Muscle of back (tissue), 11 donors: Measurements from ENCODE around the gene CACNB4. TPM values are rescaled to one million over a fixed set of nuclear protein-coding genes. Genes with fewer than 3 reads are reported as not detected.

Experiments used
- DNase-seq, 3 donors: peaks; one replicate each; pipeline versions ENCODE4 v3.0.0 to v3.0.0-alpha.2; 2013
- polyA plus RNA-seq, 10 donors: library from polyadenylated mRNA; unstranded; fragments of 120-200 nt; gene quantifications; one replicate each; pipeline ENCODE4 v1.2.1, GENCODE V29; 2013; ENCODE audit not compliant: insufficient read length in 10 of 10

The CACNB4 gene
- polyA plus RNA-seq, 10 donors, result 3.9 to 8.0 (median 5.3) TPM

DNA sequence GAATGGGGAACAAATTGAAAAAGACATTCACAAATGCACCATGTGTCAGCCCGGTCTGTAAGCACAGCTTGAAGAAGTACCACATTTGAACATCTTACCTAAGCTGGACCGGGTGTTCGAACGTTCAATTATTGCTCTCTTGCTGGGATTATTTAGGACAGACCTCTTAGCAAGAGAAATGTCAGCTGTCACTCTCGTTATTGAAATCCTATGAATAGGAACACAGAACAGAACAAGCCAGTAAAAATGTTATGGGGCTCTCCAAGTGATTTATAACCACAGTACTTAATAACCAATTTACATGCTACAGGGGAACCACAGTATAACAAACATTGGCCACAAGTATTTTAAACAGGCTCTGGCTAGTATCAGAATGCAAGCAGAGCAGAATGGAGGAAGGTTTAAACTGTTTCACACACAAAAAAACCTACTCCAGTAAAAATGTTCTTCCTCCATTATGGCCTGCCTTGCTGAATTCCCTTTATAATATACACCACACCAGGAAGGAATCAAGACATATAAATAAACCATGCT, 238.2 kb downstream of the CACNB4 start:
- DNase-seq, result no peak

DNA sequence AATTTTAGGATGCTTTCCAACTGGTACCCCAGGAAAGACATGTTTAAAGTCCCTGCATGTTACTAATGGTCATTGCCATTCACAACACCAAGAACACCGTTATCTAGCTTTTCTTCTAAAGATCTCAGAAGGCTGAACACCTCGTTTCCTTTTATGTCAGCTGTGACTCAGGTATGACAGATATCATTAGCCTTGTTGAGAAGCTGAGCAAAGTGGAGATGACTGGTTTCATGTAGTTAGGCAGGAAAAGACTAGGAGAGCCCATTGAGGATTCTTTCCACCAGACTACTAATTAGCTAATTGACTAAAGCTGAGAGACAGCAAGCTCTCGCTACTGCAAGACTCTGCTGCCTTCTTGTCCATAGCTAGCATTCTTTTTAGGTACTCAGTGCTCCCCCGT, 238.6 kb downstream of the CACNB4 start:
- no peak for DNase-seq

DNA sequence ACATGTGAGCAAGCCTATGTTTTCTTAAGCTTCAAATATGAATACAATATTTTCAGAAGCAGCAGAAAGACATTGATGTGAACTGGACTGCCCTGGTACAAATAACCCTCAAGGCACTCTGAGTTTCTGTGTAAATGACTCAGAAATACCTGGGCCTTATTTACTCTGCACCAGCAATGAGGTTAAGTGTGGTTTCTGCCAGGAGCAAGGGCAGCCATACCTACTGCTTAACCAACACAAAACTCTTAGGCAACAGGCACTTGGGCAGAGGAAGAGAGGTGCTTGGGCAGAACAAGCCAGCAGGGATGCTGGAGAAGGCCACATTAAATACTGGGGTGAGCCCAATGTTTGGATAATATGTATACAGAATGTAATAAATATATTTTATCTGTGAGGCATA, 241.2 kb downstream of the CACNB4 start:
- DNase-seq, result no peak

DNA sequence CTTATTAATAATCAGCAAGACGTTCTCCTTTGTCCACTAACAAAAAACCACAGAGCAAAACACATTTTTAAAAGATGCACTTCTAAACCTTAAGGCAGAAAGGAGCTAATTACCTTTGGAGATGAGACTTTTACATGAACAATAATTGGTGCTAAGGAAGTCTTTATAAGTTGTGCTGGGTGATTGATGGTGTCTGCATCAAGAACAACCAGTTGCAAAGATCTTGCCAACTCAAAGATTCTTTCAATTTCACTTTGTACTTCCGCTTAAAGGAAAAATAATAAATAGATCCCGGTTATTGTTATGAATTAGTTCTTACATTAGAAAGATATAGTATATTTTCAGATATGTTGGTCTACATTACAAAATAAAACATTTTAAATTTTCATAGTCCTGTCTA, 243.7 kb downstream of the CACNB4 start:
- no peak for DNase-seq

DNA sequence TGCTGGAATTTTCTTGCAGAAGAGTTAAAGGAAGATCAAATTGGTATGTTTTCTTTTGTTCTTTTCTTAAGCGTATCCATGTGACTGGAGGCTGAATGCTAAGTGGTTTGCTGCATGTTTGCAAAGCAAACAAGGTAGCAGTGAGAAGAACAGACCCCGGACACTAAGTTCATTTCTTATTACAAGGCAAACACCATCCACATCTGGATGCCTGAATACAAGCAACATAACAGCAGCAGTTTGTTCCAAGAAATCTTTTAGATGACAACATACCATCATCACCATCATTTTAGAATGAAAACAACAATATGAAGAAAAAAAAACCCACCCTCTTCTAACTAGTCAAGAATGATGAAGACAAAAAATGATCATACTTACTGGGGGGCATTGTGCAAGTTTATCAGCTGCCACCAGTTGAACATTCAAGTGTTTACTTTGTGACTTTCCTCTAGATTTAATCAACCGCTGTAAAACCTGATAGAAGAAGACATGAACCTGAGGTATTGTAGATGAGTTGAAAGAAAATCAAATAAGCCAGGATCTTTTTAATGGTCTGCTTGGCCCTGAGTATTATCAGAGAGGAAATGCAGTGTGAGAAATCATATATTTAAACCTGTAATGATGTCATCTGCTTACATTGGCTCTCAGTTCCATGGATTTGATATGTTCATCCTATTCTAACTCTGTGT, 245.6 kb downstream of the CACNB4 start:
- no peak for DNase-seq

DNA sequence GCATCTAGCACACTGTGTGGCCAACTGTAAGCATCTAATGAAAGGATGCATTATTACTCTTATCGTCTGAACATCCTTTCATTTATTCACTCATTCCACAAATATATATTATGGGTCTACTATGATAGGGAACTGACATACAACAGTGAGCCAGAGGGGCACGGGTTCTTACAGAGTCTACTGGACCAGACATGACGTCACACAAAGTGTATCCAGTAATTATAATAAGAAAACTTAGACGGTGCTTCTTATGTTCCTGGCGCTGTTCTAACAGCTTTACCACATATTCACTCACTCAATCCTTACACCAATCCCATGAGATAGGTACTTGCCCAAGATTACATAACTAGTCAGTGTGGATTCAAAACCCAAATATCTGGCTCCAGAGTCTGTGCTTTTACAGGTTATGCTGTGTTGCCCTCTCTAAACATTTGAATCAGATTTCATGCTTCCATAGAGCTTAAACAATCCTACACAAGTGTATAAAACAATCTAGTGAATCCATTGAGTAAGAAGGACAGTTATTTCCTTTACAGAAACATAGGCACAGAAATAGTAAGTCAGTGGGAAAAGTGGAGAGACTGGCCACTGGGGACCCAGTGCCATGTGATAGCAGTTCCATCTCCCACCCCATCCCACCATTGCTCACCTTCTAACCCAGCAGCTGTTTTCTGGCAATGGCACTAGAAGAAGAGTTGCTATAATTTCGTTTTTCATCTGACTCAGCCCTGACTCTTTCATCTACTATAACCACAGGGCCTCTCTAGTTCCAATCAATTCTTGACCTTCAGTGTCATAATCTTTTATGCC, 246.4 kb downstream of the CACNB4 start:
- DNase-seq, result no peak

DNA sequence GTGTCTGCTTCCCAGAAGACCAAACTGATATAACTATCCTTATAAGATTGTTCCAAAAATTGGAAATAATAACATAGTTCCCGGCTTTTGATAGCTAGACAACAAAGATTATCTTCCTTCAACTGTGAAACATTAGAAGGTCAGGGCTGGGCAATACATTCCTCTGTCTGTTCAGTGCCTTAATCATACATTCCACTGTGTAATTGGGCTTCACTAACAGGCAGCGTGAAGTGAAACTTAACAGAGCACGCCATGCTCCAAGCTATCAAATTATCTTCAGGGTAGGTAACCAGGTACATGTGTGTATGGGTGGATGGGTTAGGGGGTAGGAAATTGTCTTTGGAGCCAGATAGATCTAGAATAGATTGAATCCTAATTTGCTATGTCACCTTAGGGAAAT, 247.1 kb downstream of the CACNB4 start:
- no peak for DNase-seq

DNA sequence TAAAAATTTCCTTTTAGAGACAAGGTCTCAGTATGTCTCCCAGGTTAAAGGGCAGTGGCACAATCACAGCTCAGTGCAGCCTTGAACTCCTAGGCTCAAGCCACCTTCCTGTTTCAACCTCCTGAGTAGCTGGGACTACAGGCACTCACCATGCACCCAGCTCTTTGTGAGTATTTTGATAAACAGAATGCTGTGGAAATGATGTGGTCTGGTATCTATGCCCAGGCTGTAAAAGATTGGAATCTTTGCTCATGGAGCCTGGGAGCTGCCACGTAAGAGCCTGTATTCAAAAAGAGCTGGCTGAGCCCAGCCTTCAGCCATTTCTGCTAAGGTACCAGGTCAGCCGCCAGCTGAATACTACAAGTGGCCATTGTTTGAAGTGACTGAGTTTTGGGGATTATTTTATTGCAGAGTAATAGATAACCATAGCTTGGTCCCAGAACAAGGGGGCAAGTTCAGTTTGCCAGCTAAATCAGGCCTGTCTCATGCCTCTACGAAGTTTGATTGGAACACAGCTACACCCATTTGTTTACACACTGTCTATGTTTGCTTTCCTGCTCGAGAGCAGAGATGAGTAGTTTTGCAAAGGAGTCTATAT, 249.3 kb downstream of the CACNB4 start:
- DNase-seq, result no peak

DNA sequence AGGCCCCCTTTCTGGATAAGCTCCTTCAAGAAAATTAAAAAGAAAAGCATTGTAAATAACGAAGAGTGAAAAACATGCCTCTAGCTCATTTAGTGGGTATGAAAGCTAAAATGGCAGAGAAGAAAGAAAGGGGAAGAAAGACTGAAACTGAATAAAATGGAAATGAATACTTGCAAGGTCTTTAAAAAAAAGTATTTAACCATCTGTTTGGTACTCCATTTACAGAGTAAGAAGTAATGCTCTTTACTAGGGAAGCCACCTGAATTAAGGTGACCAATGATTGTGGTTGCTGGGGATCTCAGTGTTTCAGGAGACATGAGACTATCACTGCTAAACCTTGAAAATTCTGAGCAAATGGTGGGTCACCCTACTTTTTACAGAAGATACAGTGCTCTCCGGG, 253.0 kb downstream of the CACNB4 start:
- DNase-seq, result no peak

DNA sequence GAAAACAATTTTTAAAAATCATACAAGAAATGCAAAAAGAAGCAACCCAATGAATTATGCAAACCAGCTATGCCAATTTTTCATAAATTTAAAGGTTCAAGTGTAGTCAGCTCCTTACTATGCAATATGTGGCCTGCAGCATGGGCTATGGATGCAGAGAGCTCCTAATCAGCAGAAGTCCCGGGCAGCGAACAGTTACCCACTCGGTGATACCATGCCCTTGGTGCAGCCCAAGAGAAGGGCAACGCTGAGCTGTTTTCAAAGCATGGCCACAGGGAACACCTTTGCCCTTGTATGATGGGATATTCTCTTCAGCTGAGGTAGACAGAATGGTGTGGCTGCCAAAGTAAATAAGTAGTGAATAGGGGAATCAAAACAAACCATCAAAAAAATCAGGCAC, 253.4 kb downstream of the CACNB4 start:
- DNase-seq, result no peak

DNA sequence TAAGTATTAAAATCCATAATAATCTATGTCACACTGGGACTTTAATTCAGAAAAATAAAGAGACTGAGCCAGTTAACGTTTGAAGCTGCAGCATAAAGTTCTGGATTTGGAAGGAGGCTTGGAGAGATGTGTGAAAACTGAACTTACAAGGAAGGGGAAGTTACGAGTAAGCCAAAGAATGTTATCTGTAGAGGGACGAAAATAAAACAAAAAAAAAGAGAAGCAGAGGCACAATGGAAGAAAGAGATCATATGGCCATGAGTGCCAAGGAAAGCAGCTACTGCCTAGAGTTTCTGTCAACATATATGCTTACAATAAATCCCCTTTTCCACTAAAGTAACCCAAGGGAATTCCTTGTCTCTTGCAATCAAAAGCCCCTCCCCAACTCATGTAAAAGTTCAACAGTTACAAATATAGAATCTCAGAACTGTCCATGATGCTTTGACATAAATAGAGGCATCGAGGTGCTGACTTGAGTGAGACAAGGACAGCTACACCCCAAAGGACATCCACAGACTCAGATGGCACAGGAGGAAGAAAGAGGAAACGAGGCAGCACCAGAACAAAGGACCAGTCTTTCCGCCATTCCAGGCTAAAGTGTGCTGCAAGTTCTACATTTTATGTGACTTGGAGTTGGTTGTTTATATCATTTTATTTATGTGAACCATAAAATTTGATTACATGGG, 254.5 kb downstream of the CACNB4 start:
- DNase-seq, result peak in 2 of 3 donors; percentile 33 to 54

DNA sequence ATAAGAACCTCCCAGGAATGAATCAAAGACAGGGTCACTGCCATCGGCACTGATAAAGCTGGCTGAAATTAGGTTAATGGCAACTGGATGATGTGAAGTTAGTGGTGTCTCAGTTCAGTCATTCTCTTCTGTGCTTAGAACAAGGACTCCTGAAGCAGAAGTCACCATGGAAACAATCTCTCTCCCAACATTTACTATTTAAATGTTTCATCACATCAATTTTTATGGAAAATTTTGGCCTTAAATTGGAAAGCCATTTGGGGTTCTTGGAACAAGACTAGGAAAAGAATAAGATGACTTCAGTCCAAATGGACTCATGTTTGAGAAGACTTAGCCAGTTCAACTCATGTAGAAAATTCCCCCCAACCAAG, 255.2 kb downstream of the CACNB4 start:
- DNase-seq, result peak in 2 of 3 donors; percentile 36 to 52

DNA sequence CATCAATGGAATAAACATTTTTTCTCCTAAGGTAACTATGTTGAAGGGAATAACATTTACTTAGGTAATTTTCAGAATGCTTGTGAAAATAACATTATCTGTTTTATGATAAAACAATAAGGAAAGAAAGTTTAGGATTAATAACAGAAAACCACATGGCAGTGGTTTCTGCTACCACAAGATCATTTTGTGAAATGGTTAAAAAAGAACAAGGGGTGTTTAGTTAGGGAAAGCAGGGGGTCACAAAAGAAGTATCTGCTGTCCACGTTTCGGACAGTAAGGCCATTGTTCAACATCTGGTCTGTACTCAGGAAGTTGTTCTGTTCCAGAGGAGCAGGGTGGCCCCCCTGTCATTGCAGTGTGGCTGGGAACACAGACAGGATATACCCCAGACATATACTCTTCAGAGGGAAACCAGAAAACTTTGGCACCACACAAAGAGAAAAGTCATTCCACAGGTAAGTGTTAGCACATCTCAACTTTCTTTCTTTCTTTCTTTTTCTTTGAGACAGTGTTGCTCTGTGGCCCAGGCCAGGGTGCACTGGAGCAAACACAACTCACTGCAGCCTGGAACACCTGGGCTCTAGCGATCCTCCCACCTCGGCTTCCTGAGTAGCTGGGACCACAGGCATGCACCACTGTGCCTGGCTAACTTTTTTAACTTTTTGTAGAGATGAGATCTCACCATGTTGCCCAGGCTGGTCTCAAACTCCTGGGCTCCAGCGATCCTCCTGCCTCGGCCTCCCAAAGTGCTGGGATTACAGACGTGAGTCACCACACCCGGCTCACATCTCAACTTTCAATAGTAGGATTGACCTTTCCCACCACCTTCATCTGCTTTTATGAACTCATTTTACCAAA, 255.8 kb downstream of the CACNB4 start:
- no peak for DNase-seq

DNA sequence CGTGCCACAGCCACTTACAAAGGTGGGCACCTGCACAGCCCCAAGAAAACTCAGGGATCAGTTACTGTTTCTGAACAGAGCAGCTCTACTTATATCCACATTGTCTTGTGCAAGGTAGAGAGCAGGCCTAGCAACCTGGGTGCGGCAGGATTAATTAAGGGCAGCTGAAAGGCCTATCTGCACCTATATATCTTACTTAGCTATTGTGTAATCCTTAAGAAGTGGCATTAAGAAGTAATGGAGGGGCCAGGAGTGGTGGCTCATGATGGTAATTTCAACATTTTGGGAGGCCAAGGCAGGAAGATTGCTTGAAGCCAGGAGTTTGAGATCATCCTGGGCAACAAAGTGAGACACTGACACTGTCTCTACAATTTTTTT, 257.8 kb downstream of the CACNB4 start:
- DNase-seq, result no peak

DNA sequence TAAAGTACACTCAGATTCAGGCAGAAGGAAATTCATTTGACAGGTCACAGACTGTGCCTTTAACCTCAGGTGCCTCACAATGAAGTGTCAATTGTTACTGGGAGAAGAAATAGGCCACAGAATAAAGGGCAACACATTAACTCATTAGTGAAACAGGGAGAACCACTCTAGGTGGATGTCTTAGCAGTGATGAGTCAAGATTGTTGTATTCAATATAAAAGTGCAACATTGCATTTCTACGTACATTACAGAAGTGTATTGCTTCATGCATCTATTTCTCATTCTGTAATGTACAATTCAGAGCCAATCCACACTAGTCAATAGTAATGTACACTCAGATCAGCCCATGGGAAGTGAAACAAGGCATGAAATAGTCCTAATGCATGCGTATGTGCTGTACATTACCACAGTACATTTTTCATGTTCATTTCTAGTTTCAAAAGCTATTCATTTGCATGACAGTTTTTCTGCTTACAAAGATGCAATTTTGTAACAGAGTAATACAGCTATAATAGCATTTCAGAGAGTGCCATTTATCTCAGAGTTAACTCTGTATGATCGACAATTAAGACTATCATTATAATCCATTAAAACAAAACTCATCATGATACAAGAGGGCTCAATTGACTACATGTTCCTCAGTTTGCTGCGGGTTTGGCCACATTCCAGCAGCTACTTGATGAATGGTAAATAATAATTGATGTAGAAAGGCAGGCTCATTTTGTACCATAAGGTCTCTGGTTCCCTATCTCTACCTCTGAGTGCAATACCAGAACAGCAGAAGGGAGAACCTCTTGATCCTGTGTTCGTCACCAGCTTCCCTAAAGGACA, 258.4 kb downstream of the CACNB4 start:
- DNase-seq, result no peak

DNA sequence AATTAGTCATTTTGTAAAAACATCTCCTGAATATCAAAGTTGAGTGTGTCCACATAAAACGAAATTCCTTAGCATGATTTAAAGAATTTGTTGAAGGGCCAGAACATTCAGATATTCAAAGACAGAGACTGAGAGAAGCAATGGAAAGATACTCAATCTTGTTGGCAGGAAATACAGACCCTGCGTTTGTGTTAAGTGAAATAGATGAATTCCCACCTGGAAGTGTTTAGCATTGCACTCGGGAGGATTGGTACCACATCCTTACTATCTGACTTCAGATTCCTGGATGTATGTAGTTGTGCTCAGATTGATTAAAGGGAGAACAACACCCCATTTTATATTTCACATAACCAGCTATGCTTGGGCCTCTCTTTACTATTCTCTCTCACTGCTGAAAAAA, 260.9 kb downstream of the CACNB4 start:
- peak in 2 of 3 donors; percentile 30 to 52 for DNase-seq

DNA sequence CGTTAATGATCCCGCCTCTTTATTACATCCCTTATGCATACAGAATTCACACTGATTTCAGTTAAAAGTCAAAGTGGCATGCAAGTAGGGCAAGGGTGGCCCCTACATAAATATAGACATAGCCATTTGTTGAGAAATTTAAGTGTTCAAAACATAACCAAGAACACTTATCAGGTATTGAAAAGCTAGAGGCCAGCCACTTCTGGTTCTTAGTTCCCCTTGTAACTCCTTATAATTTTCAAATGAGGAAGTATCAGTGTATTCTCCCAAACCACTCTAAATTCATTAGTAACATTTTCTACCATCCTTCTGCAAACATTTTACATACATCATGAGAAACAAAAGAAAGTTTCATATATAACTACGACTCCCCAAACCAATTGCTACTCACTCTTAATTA, 264.9 kb downstream of the CACNB4 start:
- DNase-seq, result no peak

DNA sequence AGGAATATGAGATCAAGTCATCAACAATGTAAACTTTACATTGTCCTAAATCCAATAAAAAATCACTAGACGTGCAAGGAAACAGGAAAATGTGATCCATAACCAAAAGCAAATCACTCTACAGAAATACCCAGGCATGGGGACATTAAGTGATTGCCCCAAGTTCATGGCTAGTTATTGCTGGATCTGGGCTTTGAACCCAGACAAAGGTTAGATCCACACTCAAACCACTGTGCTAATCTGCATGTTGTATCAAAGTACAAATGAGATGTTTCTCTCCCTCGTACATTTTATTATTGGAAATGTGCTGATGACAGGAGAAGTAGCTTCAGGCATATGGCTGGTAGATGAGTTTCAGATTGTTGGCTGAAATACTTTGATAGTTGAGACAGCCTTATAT, 267.9 kb downstream of the CACNB4 start:
- DNase-seq, result no peak

DNA sequence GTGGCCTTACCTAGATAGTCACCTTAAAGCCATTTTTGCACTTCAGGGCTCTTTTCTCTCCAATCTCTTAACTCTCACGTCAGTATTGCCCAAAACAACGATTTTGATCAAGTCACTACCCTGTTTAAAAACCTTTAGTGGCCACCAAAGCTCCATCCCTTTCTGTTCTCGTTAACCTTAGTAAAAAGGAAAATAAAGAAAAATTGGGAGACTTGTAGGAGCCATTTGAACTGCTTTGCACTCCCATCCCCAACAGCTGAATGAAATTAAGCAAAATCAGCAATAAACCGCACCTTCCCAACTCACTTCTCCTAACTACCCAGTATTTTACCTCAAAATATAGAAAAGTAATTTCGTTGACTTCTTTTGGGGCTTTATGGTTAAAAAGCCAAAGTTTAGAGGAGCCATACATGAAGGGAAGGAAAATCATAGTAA, 269.9 kb downstream of the CACNB4 start:
- no peak for DNase-seq
